ENCODE measurements around the gene SLC24A4.
"Not testable (repeated sequence)": the region's sequence is repeated elsewhere in the genome, so short reads cannot be mapped to it uniquely, and the experiment has no call there.

Gene SLC24A4

DNA sequence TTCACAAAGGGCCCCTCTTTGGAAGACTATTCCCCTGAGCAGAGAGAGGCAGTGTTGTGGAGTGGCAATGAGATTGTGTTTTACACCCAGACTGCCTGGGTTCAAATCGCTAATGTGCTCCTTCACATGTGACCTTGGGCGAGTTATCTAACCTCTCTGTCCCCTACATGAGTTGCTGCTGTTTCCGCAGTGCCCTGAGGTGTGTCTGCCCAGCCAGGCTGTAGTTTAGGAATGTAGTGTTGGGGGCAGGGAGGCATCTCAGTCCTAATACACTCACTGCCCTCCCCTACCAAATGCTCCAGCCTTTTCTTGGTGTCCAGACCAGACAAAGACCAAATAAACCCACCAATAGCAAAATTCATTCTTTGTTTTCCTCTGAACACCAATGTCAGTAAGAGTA is 78.6 kb downstream of the SLC24A4 start:
- TF ChIP-seq, protein P1, sequence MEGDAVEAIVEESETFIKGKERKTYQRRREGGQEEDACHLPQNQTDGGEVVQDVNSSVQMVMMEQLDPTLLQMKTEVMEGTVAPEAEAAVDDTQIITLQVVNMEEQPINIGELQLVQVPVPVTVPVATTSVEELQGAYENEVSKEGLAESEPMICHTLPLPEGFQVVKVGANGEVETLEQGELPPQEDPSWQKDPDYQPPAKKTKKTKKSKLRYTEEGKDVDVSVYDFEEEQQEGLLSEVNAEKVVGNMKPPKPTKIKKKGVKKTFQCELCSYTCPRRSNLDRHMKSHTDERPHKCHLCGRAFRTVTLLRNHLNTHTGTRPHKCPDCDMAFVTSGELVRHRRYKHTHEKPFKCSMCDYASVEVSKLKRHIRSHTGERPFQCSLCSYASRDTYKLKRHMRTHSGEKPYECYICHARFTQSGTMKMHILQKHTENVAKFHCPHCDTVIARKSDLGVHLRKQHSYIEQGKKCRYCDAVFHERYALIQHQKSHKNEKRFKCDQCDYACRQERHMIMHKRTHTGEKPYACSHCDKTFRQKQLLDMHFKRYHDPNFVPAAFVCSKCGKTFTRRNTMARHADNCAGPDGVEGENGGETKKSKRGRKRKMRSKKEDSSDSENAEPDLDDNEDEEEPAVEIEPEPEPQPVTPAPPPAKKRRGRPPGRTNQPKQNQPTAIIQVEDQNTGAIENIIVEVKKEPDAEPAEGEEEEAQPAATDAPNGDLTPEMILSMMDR (IDR thresholded peaks at IDR 0.05; ENCODE audit: borderline replicate concordance, control extremely low read depth, extremely low read depth, insufficient read depth, missing control alignments), result no peak
- no peak for DNase-seq (ENCODE audit: low spot score)
- in situ Hi-C loops (cut with MboI; ENCODE audit: low sequenced_read_pairs, unreplicated experiment), result no loop called here

DNA sequence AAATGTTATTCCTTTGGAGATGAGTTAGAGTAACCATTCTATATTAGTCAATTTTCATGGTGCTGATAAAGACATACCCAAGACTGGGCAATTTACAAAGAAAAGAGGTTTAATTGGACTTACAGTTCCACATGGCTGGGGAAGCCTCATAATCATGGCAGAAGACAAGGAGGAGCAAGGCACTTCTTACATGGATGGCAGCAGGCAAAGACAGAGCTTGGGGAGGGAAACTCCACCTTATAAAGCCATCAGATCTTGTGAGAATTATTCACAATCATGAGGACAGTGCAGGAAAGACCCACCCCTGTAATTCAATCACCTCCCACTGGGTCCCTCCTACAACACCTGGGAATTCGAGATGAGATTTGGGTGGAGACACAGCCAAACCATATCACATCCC is 79.5 kb downstream of the SLC24A4 start:
- DNase-seq (ENCODE audit: low spot score); in situ Hi-C loops (cut with MboI; ENCODE audit: low sequenced_read_pairs, unreplicated experiment): not testable (repeated sequence)

DNA sequence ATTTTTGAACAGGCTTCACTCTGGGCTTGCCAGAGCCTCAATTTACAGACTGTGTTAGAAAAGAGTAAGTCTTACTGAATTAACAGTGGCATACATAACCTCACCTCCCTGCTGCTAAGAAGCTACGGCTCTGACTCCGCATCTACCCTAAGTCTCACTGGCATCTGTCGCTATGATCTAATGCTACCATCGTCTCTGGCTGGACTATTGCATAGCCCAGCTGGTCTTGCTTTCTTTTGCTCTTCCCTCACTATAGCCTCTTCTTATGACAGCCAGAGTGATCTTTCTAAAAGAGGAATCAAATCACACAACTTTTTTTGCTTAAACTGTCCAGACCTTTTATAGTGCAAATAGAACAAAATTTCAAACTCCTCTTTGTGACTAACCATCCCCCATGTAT is 81.1 kb downstream of the SLC24A4 start:
- DNase-seq (ENCODE audit: low spot score), result no peak
- in situ Hi-C loops (cut with MboI; ENCODE audit: low sequenced_read_pairs, unreplicated experiment), result no loop called here
- TF ChIP-seq, protein P1 (IDR thresholded peaks at IDR 0.05; ENCODE audit: borderline replicate concordance, control extremely low read depth, extremely low read depth, insufficient read depth, missing control alignments), result no peak

DNA sequence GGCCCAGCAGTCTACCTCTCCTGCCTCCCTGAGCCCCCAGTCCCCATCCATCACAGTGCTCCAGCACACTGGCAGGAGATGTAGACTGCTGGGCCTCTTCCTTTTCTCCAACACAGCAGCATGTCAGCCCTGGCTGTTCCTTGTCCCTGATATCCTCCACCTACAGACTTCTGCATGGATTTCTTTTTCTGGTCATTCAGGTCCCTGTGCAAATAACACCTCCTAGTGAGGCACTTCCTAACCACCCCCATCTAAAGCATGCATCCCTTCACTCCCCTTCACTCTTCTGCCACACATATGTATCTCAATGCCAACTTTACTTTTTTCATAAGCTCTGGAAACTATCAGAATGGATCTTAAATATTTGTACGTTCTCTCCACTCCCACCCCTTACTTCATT is 81.5 kb downstream of the SLC24A4 start:
- in situ Hi-C loops (cut with MboI; ENCODE audit: low sequenced_read_pairs, unreplicated experiment), result no loop called here
- DNase-seq (ENCODE audit: low spot score), result no peak
- TF ChIP-seq, protein P1 (IDR thresholded peaks at IDR 0.05; ENCODE audit: borderline replicate concordance, control extremely low read depth, extremely low read depth, insufficient read depth, missing control alignments), result no peak

DNA sequence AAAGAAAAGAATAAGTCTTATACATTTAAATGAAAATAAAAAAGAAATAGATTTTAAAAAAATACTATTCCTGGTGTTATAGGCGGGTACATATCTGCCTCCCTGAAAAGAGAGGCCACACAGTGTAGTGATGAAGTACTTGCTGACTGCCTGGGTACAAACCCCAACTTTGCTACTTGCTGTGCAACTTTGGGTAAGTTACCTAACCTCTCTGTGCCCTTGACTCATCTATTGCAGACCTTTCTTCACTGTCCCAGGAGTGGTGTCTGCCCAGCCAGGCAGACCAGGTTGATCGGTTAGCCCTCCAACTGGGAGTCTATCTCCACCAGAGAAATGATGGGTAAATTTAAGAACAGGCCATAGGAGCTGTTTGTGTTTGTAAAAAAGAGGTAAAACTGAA is 82.0 kb downstream of the SLC24A4 start:
- TF ChIP-seq, protein P1 (IDR thresholded peaks at IDR 0.05; ENCODE audit: borderline replicate concordance, control extremely low read depth, extremely low read depth, insufficient read depth, missing control alignments), result no peak
- DNase-seq (ENCODE audit: low spot score), result no peak
- in situ Hi-C loops (cut with MboI; ENCODE audit: low sequenced_read_pairs, unreplicated experiment), result no loop called here

DNA sequence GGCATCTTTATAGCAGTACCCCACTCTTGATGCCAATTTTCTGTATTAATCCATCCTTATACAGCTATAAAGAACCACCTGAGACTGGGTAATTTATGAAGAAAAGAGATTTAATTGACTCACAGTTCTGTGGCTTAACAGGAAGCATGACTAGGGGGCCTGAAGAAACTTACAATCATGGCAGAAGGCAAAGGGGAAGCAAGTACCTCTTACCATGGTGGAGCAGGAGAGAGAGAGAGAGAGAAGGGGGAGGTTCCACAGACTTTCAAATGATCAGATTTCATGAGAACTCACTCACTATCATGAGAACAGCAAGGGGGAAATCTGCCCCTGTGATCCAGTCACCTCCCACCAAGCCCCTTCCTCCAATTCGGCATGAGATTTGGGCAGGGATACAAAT is 84.4 kb downstream of the SLC24A4 start:
- TF ChIP-seq, protein P1 (IDR thresholded peaks at IDR 0.05; ENCODE audit: borderline replicate concordance, control extremely low read depth, extremely low read depth, insufficient read depth, missing control alignments), result no peak
- in situ Hi-C loops (cut with MboI; ENCODE audit: low sequenced_read_pairs, unreplicated experiment), result no loop called here
- DNase-seq (ENCODE audit: low spot score), result no peak

DNA sequence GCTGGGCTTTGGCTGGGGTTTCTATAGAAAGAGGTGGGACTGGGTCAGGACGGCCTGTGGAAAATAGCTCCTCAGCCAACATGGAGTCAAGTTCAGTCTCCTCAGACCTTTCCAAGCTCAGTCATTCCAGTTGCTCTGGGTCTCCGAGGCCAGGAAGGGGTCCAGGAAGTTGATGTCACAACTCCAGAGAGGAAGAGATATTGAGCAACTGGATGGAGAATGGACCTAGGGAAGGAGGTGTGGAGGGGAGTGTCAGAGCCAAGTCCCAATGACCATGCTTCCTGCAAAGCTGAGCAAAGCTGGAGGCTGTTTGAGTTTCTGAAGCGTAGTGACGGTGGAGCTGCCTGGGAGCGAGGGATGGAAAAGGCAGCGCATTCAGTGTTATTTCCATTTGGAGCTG is 86.1 kb downstream of the SLC24A4 start:
- in situ Hi-C loops (cut with MboI; ENCODE audit: low sequenced_read_pairs, unreplicated experiment), result no loop called here
- TF ChIP-seq, protein P1 (IDR thresholded peaks at IDR 0.05; ENCODE audit: borderline replicate concordance, control extremely low read depth, extremely low read depth, insufficient read depth, missing control alignments), result no peak
- DNase-seq (ENCODE audit: low spot score), result no peak

All from GM13976 (cell line).